Smooth muscle cell (in vitro differentiated cells): ENCODE data around the gene HDAC2. TPM values are rescaled to one million over a fixed set of nuclear protein-coding genes. Genes with fewer than 3 reads are reported as not detected.

ENCODE experiments used
- DNase-seq: peaks from one replicate; lab custom pipeline; 2025; ENCODE audit not compliant: unreplicated experiment; lab: John Stamatoyannopoulos, UW
- H2AFZ ChIP-seq: fragments of 200-600 bp; sonication (generic); 2 replicates; pipeline ENCODE4 v1.6.0; 2016; ENCODE audit warnings: antibody characterized with exemption, low read depth, mild to moderate bottlenecking
- H3F3A ChIP-seq: fragments of 200-600 bp; sonication (generic); 2 replicates; pipeline ENCODE4 v1.6.0; 2017; ENCODE audit warnings: antibody characterized with exemption, low read depth
- H3K27ac ChIP-seq: fragments of 200-600 bp; sonication (generic); 2 replicates; pipeline ENCODE4 v1.5.1; 2016; ENCODE audit warnings: low read depth, mild to moderate bottlenecking
- H3K27me3 ChIP-seq: fragments of 200-600 bp; sonication (generic); 2 replicates; pipeline ENCODE4 v1.6.1; 2016; ENCODE audit warnings: low read depth, mild to moderate bottlenecking
- H3K36me3 ChIP-seq: fragments of 200-600 bp; sonication (generic); 2 replicates; pipeline ENCODE4 v1.5.1; 2016; ENCODE audit warnings: low read depth
- H3K4me1 ChIP-seq: fragments of 200-600 bp; sonication (generic); 2 replicates; pipeline ENCODE4 v1.5.1; 2016; ENCODE audit warnings: low read depth
- H3K4me2 ChIP-seq: fragments of 200-600 bp; sonication (generic); 2 replicates; pipeline ENCODE4 v1.6.0; 2016; ENCODE audit warnings: mild to moderate bottlenecking
- H3K4me3 ChIP-seq: fragments of 200-600 bp; sonication (generic); 2 replicates; pipeline ENCODE4 v1.5.1; 2016; ENCODE audit warnings: mild to moderate bottlenecking
- H3K79me2 ChIP-seq: fragments of 200-600 bp; sonication (generic); 2 replicates; pipeline ENCODE4 v1.6.0; 2016; ENCODE audit warnings: low read depth, mild to moderate bottlenecking
- H3K9ac ChIP-seq: fragments of 200-600 bp; sonication (generic); 2 replicates; pipeline ENCODE4 v1.6.0; 2016; ENCODE audit warnings: low read depth
- H3K9me3 ChIP-seq: fragments of 200-600 bp; sonication (generic); replicated peaks from 2 replicates; pipeline ENCODE4 v1.5.1; 2016; ENCODE audit warnings: low read depth
- H4K20me1 ChIP-seq: fragments of 200-600 bp; sonication (generic); 2 replicates; pipeline ENCODE4 v1.6.0; 2016; ENCODE audit warnings: low read depth
- CTCF ChIP-seq: fragments of 200-600 bp; sonication (generic); IDR thresholded peaks from 2 replicates; pipeline ENCODE4 v1.5.1; 2017; ENCODE audit warnings: borderline replicate concordance, mild to moderate bottlenecking, antibody characterized with exemption; ENCODE audit not compliant: insufficient read depth, poor library complexity, severe bottlenecking
- WGBS: methylation state at CpG from one replicate; pipeline ENCODE4 v1.1.7; 2016; ENCODE audit warnings: low lambda C conversion rate; 5-methylcytosine and 5-hydroxymethylcytosine counted together
- polyA plus RNA-seq: library from polyadenylated mRNA; unstranded; fragments of >200 nt; fragmentation: Nextera tagmentation; extraction: Ambion mirVana; gene quantifications from 2 replicates; pipeline ENCODE4 v1.2.1, GENCODE V29; 2016
- total RNA-seq: library from RNA; depleted of rRNA; stranded (reverse); fragments of >200 nt; gene quantifications from 2 replicates; pipeline ENCODE4 v1.2.3, GENCODE V29; 2014

The HDAC2 gene
- total and polyA plus RNA-seq, 2 experiments from 2014 or later, result 192 to 198 TPM

GRCh38 chr6:113925378-113925777, 45.6 kb downstream of the HDAC2 start:
- Histone ChIP-seq H3K79me2 (no peaks in the 10 kb centered on the region), H2AFZ (no peak overlapping the region), H3K36me3 (no peaks in the 10 kb centered on the region), H3K27me3 (no peaks in the 10 kb centered on the region), H3K27ac (no peak overlapping the region), H3K4me2 (no peak overlapping the region), H3K9me3 (no peaks in the 10 kb centered on the region), H3F3A (no peaks in the 10 kb centered on the region), H4K20me1 (no peaks in the 10 kb centered on the region), H3K9ac (no peak overlapping the region), H3K4me3 (no peak overlapping the region), H3K4me1 (no peaks in the 10 kb centered on the region)
- DNase-seq, result no peak
- TF ChIP-seq CTCF, result no peak
- 67% methylated on average over 2 of the region's 2 CpGs for WGBS

GRCh38 chr6:113924312-113924723, 46.6 kb downstream of the HDAC2 start:
- no peak overlapping the region for H2AFZ ChIP-seq
- H4K20me1 ChIP-seq, result no peaks in the 10 kb centered on the region
- no peak for DNase-seq
- no peaks in the 10 kb centered on the region for H3K36me3 ChIP-seq
- H3K4me3 ChIP-seq, result no peak overlapping the region
- H3K9me3 ChIP-seq, result no peaks in the 10 kb centered on the region
- no peak overlapping the region for H3K9ac ChIP-seq
- no peak overlapping the region for H3K27ac ChIP-seq
- no peaks in the 10 kb centered on the region for H3F3A ChIP-seq
- no peaks in the 10 kb centered on the region for H3K79me2 ChIP-seq
- H3K4me2 ChIP-seq, result no peak overlapping the region
- TF ChIP-seq CTCF, result no peak
- no peaks in the 10 kb centered on the region for H3K27me3 ChIP-seq
- no peaks in the 10 kb centered on the region for H3K4me1 ChIP-seq

GRCh38 chr6:113923526-113923925, 47.4 kb downstream of the HDAC2 start:
- no peak overlapping the region for H2AFZ ChIP-seq
- no peak overlapping the region for H3K4me3 ChIP-seq
- no peaks in the 10 kb centered on the region for H3F3A ChIP-seq
- DNase-seq, result no peak
- no peak overlapping the region for H3K27ac ChIP-seq
- no peak for TF ChIP-seq CTCF
- H3K79me2 ChIP-seq, result no peaks in the 10 kb centered on the region
- H3K4me2 ChIP-seq, result no peak overlapping the region
- no peaks in the 10 kb centered on the region for H3K4me1 ChIP-seq
- H3K9ac ChIP-seq, result no peak overlapping the region
- H3K27me3 ChIP-seq, result no peaks in the 10 kb centered on the region
- H3K36me3 ChIP-seq, result no peaks in the 10 kb centered on the region
- H3K9me3 ChIP-seq, result no peaks in the 10 kb centered on the region
- H4K20me1 ChIP-seq, result no peaks in the 10 kb centered on the region

- Histone ChIP-seq H3K79me2 (no peaks in the 10 kb centered on the region), H3K4me2 (no peak overlapping the region), H3F3A (no peaks in the 10 kb centered on the region), H2AFZ (no peak overlapping the region), H3K9me3 (no peaks in the 10 kb centered on the region), H4K20me1 (no peaks in the 10 kb centered on the region), H3K27me3 (no peaks in the 10 kb centered on the region), H3K4me1 (no peaks in the 10 kb centered on the region), H3K9ac (no peak overlapping the region), H3K36me3 (no peaks in the 10 kb centered on the region), H3K27ac (no peak overlapping the region), H3K4me3 (no peak overlapping the region)
- WGBS, result 89% methylated on average over 4 of the region's 4 CpGs
- DNase-seq, result no peak
- TF ChIP-seq CTCF, result no peak
These were observed 49.5 kb downstream of the HDAC2 start for GRCh38 chr6:113921299-113921904.
